MM.1S (cell line): Measurements from ENCODE around the gene B4GALNT3.

Source experiments
- DNase-seq: peaks from one replicate; pipeline ENCODE4 v3.0.0-alpha.2; 2015
- H2AFZ ChIP-seq: fragments of 300-600 bp; sonication (generic); 2 replicates; pipeline ENCODE4 v1.6.0; 2016; ENCODE audit warnings: antibody characterized with exemption, low read length
- H3F3A ChIP-seq: fragments of 300-600 bp; sonication (generic); 2 replicates; pipeline ENCODE4 v1.6.1; 2016; ENCODE audit warnings: mild to moderate bottlenecking, antibody characterized with exemption, low read length, moderate library complexity, mixed read lengths; ENCODE audit not compliant: insufficient read depth
- H3K27ac ChIP-seq: fragments of 300-600 bp; sonication (generic); 2 replicates; pipeline ENCODE4 v1.5.1; 2016; ENCODE audit warnings: mild to moderate bottlenecking, low read length
- H3K27me3 ChIP-seq: fragments of 300-600 bp; sonication (generic); replicated peaks from 2 replicates; pipeline ENCODE4 v1.6.0; 2016; ENCODE audit warnings: low read length; ENCODE audit not compliant: insufficient read depth
- H3K36me3 ChIP-seq: fragments of 300-600 bp; sonication (generic); replicated peaks from 2 replicates; pipeline ENCODE4 v1.6.1; 2016; ENCODE audit warnings: mild to moderate bottlenecking, low read length, mixed read lengths; ENCODE audit not compliant: insufficient read depth
- H3K4me1 ChIP-seq: fragments of 300-600 bp; sonication (generic); 2 replicates; pipeline ENCODE4 v1.6.1; 2016; ENCODE audit warnings: low read length, mixed read lengths
- H3K4me2 ChIP-seq: fragments of 300-600 bp; sonication (generic); 2 replicates; pipeline ENCODE4 v1.6.0; 2016; ENCODE audit warnings: low read depth, low read length
- H3K4me3 ChIP-seq: fragments of 300-600 bp; sonication (generic); 2 replicates; pipeline ENCODE4 v1.5.1; 2016; ENCODE audit warnings: low read length, mixed read lengths
- H3K79me2 ChIP-seq: fragments of 300-600 bp; sonication (generic); 2 replicates; pipeline ENCODE4 v1.6.1; 2016; ENCODE audit warnings: mixed run types, low read length, mixed read lengths
- H3K9ac ChIP-seq: fragments of 300-600 bp; sonication (generic); 2 replicates; pipeline ENCODE4 v1.6.1; 2016; ENCODE audit warnings: low read length, mixed read lengths
- H3K9me2 ChIP-seq: fragments of 300-600 bp; sonication (generic); replicated peaks from 2 replicates; pipeline ENCODE4 v1.6.1; 2016; ENCODE audit warnings: mild to moderate bottlenecking, low read length, mixed read lengths; ENCODE audit not compliant: insufficient read depth
- H3K9me3 ChIP-seq: fragments of 300-600 bp; sonication (generic); replicated peaks from 2 replicates; pipeline ENCODE4 v1.6.1; 2016; ENCODE audit warnings: mild to moderate bottlenecking, low read length, mixed read lengths; ENCODE audit not compliant: insufficient read depth
- H4K20me1 ChIP-seq: fragments of 300-600 bp; sonication (generic); 2 replicates; pipeline ENCODE4 v1.6.1; 2016; ENCODE audit warnings: mild to moderate bottlenecking, low read length, moderate library complexity, mixed read lengths; ENCODE audit not compliant: insufficient read depth
- EZH2 ChIP-seq: fragments of 300-600 bp; sonication (generic); optimal IDR thresholded peaks from 2 replicates; pipeline ENCODE3; 2017; ENCODE audit warnings: low read depth, mild to moderate bottlenecking, antibody characterized with exemption, low read length, mixed read lengths
- EZH2phosphoT487 ChIP-seq: fragments of 300-600 bp; sonication (generic); IDR thresholded peaks from 2 replicates; pipeline ENCODE4 v1.6.1; 2018; ENCODE audit warnings: antibody characterized with exemption, low read length
- TF ChIP-seq, protein P1 (sequence below): fragments of 300-600 bp; sonication (generic); IDR thresholded peaks from 2 replicates; pipeline ENCODE4 v1.5.1; 2016; ENCODE audit warnings: antibody characterized with exemption, low read length, mixed read lengths

B4GALNT3 gene

DNA sequence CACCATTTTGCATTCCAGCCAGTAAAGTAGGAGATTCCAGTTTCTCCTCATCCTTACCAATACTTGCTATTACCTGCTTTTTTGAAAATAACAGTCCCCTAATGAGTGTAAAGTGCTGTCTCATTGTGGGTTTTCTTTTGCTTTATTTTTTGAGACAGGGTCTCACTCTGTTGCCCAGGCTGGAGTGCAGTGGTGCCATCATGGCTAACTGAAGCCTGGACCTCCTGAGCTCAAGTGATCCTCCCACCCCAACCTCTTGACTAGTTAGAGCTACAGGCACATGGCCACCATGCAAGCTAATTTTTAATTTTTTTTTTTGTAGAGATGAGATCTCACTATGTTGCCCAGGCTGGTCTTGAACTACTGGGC is 142.9 kb downstream of the B4GALNT3 start:
- Histone ChIP-seq H3K9ac (no peak overlapping the region), H3K36me3 (no peaks in the 10 kb centered on the region), H4K20me1 (no peaks in the 10 kb centered on the region), H3K27ac (no peak overlapping the region), H3K9me3 (no peaks in the 10 kb centered on the region), H3K4me2 (no peak overlapping the region), H3K4me1 (no peaks in the 10 kb centered on the region), H3F3A (no peaks in the 10 kb centered on the region), H3K27me3 (no peaks in the 10 kb centered on the region), H2AFZ (no peak overlapping the region), H3K4me3 (no peak overlapping the region), H3K79me2 (no peaks in the 10 kb centered on the region), H3K9me2 (no peaks in the 10 kb centered on the region)
- TF ChIP-seq EZH2phosphoT487 (no peak), EZH2 (no peak)
- TF ChIP-seq, protein P1, sequence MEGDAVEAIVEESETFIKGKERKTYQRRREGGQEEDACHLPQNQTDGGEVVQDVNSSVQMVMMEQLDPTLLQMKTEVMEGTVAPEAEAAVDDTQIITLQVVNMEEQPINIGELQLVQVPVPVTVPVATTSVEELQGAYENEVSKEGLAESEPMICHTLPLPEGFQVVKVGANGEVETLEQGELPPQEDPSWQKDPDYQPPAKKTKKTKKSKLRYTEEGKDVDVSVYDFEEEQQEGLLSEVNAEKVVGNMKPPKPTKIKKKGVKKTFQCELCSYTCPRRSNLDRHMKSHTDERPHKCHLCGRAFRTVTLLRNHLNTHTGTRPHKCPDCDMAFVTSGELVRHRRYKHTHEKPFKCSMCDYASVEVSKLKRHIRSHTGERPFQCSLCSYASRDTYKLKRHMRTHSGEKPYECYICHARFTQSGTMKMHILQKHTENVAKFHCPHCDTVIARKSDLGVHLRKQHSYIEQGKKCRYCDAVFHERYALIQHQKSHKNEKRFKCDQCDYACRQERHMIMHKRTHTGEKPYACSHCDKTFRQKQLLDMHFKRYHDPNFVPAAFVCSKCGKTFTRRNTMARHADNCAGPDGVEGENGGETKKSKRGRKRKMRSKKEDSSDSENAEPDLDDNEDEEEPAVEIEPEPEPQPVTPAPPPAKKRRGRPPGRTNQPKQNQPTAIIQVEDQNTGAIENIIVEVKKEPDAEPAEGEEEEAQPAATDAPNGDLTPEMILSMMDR, result no peak
- DNase-seq, result no peak

GRCh38 chr12:604956-605355 is 145.2 kb downstream of the B4GALNT3 start:
- no peak for DNase-seq
- Histone ChIP-seq H3K9me3 (no peaks in the 10 kb centered on the region), H3K27ac (no peak overlapping the region), H3K9me2 (no peaks in the 10 kb centered on the region), H3K27me3 (no peaks in the 10 kb centered on the region), H2AFZ (no peak overlapping the region), H3K4me3 (no peak overlapping the region), H3F3A (no peaks in the 10 kb centered on the region), H3K4me1 (peaks cover under 1% of the 10 kb centered on the region; the same call in 1 of the 2 replicates), H4K20me1 (no peaks in the 10 kb centered on the region), H3K36me3 (no peaks in the 10 kb centered on the region), H3K4me2 (no peak overlapping the region), H3K79me2 (no peaks in the 10 kb centered on the region), H3K9ac (no peak overlapping the region)
- TF ChIP-seq, protein P1, result no peak
- TF ChIP-seq EZH2phosphoT487 (no peak), EZH2 (no peak)

DNA sequence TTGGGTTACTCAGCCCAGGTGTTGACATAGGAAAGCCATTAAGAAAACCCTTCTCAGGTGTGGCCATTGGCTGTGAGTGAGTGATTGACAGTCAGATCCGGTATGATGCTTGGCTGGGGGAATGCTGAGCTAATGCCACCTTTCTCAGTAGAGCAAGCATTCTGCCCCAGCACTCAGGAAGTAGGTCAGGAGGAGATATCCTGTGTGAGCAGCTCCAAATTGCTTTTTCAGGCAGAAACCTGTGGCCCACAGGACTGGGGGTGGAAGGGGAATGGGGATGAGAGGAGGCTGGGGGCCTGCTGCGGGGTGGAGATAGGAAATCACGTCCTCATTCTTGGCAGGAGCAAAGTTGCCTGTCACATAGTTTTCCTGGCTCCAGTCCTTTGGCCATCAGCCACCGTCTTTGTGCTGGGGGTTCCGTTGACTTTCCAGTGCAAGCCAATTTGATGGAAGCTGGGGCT is 147.8 kb downstream of the B4GALNT3 start:
- Histone ChIP-seq H3K9ac (no peak overlapping the region), H4K20me1 (no peaks in the 10 kb centered on the region), H3K9me2 (no peaks in the 10 kb centered on the region), H3K27ac (no peak overlapping the region), H3K27me3 (no peaks in the 10 kb centered on the region), H3K36me3 (no peaks in the 10 kb centered on the region), H3K4me3 (no peak overlapping the region), H2AFZ (no peak overlapping the region), H3K4me1 (peaks cover 5% of the 10 kb centered on the region), H3F3A (no peaks in the 10 kb centered on the region), H3K9me3 (no peaks in the 10 kb centered on the region), H3K79me2 (no peaks in the 10 kb centered on the region), H3K4me2 (no peak overlapping the region)
- TF ChIP-seq EZH2phosphoT487 (no peak), EZH2 (no peak)
- no peak for DNase-seq

- Histone ChIP-seq H3F3A (no peaks in the 10 kb centered on the region), H3K9ac (no peak overlapping the region), H3K27me3 (no peaks in the 10 kb centered on the region), H3K36me3 (no peaks in the 10 kb centered on the region), H3K4me2 (no peak overlapping the region), H3K27ac (no peak overlapping the region), H3K9me2 (no peaks in the 10 kb centered on the region), H3K9me3 (no peaks in the 10 kb centered on the region), H3K79me2 (no peaks in the 10 kb centered on the region), H2AFZ (no peak overlapping the region), H3K4me1 (peaks cover 5% of the 10 kb centered on the region), H4K20me1 (no peaks in the 10 kb centered on the region), H3K4me3 (no peak overlapping the region)
- TF ChIP-seq EZH2phosphoT487, result no peak
- TF ChIP-seq EZH2, result no peak
- TF ChIP-seq, protein P1, result no peak
- no peak for DNase-seq
Observed at GRCh38 chr12:608413-608812, 148.7 kb downstream of the B4GALNT3 start.
